ENCODE measurements around the gene EPN1.

DNA sequence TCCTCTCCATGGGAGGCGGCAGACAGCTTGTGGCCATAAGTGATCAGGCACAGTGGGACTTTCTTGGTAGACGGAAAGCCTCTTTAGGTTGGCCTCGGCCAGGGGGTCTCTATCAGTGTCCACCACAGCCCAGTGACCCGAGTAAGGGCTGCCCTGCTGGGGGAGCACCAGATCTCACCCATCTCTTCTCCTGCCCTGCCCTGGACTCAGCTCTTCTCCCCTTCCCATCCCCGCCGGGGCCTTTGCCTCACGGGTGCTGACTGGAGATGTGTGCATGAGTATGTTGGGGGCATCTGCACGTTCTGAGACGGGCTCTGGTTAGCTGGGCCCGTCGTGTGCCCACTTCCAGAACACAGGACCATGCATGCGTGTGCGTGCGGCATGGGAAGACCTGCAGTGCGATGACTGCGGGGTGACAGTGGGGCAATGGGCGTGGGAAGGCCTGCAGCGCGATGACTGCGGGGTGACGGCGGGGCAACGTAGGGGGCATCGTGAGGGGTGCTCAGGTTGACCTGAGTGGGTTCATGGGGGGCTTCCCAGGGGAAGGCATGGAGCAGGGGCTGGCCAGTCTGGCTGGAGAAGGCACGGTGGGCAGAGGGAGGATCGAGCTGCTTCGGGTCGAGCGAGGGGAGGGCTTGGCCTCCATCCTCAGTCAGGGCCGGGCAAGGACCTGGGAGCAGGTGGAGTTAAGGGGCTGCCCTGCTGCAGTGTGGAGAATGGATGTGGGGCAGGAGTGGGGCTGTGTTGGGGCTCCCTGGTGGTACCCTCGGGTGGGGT is 15.9 kb downstream of the EPN1 start:
- TF ChIP-seq EZH2 (IDR thresholded peaks at IDR 0.05) (no peak), POLR2AphosphoS5 (IDR thresholded peaks at IDR 0.05; ENCODE audit: borderline replicate concordance, low read depth, low read length) (no peak)
